GM21423 (cell line): ENCODE results near the gene ITK.

Experiments used
- ATAC-seq: cut with Tn5 transposase; IDR thresholded peaks from one replicate; pipeline ENCODE4 v1.9.1; 2021; ENCODE audit warnings: mild to moderate bottlenecking, moderate library complexity; ENCODE audit not compliant: unreplicated experiment

Gene ITK

GRCh38 chr5:157180374-157181264, at the start of gene ITK:
Gene ITK (plus strand): TSS chr5:157180840. CDS start chr5:157180978, 138 bp downstream.
- ATAC-seq = no peak

- ATAC-seq = no peak
Measured at GRCh38 chr5:157130925-157131324, 49.7 kb upstream of the ITK start.

- no peak for ATAC-seq
Measured at GRCh38 chr5:157132281-157132612, 48.4 kb upstream of the ITK start.

GRCh38 chr5:157137691-157138090, 42.9 kb upstream of the ITK start:
- no peak for ATAC-seq

DNA sequence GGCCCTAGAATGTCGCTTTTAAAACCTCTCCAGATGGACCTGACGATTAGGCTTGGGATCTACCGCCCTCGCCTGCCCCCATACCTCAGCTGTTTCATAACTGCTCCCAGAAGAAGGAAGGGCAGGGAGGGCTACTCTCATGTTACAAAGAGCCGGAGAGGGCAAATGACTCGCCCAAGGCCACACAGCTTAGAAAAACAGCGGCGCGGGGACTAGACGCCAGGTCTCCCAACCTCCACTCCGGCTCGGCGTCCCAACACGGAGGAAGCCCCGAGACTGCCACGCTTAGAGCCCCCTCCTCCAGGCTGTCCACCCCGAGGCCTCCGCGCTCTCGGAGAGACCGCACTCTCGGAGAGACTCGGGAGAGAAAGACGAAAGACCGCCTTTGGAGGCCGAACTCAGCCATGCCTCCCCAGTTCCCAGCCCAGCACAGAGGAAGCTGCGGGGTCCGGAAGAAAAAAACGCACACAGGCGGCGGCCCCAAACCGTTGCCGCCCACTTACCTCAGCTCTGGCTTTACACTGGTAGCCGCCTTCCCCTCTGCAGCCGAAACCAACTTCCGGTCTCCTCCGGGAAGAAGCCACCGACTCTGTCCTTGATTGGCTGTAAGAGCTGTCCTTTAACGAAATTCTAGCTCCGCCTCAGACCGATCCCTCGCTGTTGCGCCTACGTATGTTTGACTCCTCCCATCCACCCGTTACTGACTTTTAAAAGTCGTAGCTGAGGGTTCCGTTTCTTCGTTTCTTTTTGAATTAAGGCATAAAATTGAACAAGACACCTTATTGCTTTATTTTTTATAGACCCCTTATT, 38.1 kb upstream of the ITK start, which contains the start of gene MED7:
Gene MED7, minus strand, starts transcription at position 549 of the 810 bp plus-strand sequence. CDS start 3,434 bp downstream, outside the sequence.
- ATAC-seq = peak; percentile 100

GRCh38 chr5:157143127-157143971, 37.3 kb upstream of the ITK start:
- ATAC-seq = peak; percentile 37

DNA sequence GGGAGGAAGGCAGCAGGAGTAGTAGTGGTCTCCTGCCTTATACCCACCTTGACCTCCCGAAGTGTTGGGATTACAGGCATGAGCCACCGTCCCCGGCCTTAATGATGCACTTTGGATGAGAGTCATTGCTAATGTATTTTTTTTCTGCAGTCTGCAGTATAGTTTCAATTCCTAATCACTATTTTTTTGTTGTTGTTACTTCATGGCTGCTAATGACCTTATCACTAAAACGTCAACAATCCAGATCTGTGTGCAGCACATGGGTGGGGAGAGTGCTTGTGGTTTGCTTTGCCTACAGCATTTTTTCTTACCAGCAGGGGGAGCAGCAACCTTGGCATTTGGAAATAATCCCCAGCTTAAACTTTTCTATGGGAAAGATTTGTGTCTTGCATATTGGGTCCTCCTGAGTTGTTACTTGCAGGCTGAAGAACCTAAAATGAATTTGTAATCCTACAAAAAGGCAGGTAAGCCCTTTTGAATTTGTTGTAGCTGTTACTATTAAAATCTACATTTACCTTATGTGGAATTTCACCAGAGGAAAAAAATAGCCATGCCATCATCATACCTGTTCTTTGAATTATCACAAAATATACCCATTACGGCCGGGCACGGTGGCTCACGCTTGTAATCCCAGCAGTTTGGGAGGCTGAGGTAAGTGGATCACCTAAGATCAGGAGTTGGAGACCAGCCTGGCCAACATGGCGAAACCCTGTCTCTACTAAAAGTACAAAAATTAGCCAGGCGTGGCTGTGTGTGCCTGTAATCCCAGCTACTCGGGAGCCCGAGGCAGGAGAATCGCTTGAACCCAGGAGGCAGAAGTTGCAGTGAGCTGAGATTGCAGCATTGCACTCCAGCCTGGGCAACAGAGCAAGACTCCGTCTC, 31.7 kb upstream of the ITK start:
- ATAC-seq = peak; percentile 61

DNA sequence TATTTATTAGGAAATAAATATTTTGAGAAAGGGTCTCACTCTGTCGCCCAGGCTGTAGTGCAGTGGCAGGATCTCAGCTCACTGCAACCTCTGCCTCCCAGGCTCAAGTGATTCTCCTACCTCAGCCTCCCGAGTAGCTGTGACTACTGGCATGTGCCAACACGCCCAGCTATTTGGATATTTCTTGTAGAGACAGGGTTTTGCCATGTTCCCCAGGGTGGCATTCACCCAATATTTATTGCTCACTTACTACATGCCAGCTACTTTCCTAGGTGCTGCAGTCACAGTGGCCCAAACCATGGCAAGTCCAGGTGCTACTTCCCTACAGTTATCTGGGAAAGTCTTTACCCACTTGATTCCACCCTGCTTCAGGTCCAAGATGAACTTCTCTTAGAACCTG, 29.6 kb upstream of the ITK start:
- no peak for ATAC-seq

DNA sequence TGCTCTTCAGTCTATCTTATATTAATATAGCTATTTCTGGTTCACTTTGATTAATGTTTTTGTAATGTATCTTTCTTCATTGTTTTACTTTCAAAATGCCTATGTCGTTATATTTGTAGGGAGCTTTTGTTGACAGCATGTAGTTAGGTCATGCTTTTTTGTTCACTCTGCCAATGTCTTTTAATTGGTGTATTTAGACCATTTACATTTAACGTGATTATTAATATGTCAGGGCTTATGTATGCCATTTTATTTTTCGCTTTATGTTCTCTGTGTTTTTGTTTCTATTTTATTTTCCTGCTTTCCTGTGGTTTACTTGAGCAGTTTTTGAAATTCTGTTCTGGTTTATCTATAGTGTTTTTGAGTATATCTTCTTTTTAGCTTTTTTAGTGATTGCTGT, 25.3 kb upstream of the ITK start:
- no peak for ATAC-seq

DNA sequence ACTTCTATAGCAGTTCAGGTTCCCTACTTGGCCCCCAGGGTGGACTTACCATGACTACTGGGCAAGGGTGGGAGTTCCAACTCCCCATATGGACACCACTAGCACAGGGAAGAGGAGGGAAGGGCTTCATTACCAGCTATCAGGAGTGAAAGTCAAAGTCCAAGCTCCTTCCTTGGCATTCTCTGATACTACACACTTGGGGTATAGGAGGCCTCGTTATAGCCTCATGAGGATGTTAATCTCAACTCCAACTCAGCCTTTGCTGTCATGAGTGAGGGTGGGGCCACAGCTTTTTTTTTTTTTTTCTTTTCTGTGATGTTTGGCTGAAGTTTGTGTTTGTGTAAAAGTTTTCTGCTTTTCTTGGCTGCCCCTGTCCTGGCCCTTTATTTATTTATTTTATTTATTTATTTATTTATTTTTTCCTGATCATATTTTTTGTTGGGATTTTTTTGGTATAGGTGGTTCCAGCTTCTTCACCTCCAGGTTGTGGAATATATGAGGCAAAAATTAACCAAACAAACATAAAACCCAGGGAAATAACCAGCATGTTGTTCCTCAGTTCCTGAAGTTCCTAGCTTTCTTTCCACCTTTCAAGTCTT, 23.2 kb upstream of the ITK start:
- ATAC-seq = no peak

DNA sequence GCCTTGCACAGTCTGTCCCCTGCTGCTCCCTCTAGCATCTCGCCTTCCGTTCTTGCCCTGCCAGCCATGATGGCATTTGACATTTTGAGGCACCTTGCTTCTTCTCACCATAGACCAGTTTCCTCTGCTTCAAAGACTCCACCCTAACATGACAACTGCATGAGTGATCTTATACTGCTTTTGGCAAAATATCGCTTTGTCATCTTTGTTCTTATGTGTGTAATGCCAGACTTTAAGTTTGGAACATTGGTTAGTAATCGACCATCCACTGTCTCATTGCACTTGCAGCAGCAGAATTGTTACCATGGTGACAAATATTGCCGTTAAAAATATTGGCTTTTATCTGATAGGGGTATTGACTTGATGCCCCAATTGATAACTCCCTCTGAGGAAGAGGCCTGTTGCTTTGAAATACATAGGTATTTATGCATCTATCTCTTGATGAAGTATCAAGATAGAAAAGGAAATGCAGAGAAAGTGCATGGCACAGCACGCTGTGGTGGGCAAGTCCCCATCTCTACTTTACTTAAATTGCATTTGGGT, 21.4 kb upstream of the ITK start:
- ATAC-seq = no peak

- no peak for ATAC-seq
Measured at GRCh38 chr5:157160001-157160400, 20.6 kb upstream of the ITK start.

DNA sequence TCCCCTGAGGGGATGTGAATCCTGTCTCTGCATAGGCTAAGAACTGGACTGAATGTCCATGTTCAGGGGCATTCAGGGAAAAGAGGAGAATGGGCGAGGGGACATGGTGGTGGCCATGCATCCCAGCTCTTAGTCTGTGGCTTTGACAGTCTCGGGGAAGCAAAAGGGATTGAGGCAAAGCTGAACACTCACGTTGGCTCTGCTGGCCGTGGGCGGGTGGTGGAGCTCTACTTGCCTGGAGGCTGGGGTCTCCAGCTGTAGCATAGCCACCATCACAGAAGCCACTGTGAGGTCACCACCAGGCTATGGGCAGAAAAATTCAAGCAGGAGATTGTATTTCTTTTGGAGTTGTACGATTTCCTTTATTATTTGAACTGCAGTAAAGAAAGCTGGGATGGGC, 18.6 kb upstream of the ITK start:
- ATAC-seq = no peak

GRCh38 chr5:157162919-157163510, 17.6 kb upstream of the ITK start:
- no peak for ATAC-seq

GRCh38 chr5:157164521-157164920, 16.1 kb upstream of the ITK start:
- ATAC-seq = no peak

GRCh38 chr5:157165261-157165660, 15.4 kb upstream of the ITK start:
- no peak for ATAC-seq

DNA sequence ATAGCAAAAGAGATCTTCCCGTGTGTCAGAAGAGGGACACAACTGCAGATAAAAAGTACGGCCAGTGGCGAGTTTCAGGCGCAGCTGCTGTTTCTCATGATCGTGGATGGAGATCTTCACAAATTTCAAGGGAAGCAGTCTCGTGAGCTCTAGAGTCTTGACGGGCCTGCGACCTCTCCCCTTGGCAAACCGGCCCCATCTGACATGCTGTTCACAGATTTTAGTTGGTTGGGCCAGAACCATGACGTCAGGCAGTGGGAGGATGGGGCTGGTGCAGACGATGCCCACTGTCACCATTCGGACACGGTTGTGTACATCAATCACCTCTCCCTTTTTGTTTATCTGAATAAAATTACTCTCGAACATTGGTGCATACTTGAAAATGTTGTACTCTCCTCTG, 15.0 kb upstream of the ITK start:
- no peak for ATAC-seq

DNA sequence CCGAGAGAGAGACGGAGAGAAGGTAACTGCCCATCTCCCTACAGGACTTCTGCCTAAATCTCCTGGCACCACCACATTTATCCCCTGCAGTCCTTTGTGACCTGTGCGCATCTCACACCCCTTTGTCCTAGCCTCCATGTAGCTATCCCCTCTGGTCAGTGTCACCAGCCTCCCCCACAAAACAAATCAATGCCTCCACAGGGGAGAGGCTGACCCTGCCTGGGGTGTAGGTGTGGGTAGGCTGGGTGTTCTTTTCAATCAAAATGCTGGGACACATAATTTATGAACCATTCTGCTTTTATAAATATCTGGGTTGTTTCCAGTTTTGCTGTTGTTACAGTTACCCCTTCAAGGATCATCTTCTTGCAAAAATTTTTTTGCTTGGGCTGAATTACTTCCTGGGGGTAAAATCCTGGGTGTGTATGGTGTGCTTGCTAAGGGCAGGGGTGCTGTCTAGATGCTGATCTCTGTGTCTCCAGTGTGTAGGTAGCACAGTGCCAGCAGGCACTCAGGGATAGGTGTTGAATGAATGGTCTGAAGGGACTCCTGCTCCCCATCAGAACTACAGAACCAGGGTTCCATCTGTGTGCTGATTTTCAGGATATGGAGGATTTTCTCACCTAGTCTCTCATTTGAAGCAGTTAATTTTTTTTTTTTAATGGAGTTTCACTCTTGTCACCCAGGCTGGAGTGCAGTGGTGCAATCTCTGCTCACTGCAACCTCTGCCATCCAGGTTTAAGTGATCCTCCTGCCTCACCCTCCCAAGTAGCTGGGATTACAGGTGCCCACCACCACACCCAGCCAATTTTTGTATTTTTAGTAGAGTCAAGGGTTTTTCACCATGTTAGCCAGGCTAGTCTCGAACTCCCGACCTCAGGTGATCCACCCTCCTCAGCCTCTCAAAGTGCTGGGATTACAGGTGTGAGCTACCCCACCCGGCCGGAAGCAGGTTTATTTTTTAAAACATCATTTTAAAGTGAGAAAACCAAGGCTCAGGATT, 14.1 kb upstream of the ITK start, which contains the start of gene GARIN3:
Gene GARIN3, minus strand, starts transcription at position 51 of the 1,000 bp plus-strand sequence. CDS start 96 bp downstream, outside the sequence.
- ATAC-seq = no peak
